HTERT RPE-1 (cell line): ENCODE measurements around the gene CEP112.

Experiments used
- in situ Hi-C: fragments of 300-500 bp; cut with MboI; formaldehyde crosslinking; loops from 4 replicates; pipeline ENCODE4 v1.14.3; 2020; ENCODE audit warnings: low sequenced_read_pairs

The CEP112 gene

GRCh38 chr17:65895969-65896368 is 296.0 kb downstream of the CEP112 start:
- in situ Hi-C loops: no loop called here

- in situ Hi-C loops: no loop called here
These were observed 298.1 kb downstream of the CEP112 start for GRCh38 chr17:65893692-65894279.

GRCh38 chr17:65892912-65893377 is 299.0 kb downstream of the CEP112 start:
- in situ Hi-C loops: no loop called here

- in situ Hi-C loops: no loop called here
These were observed 300.6 kb downstream of the CEP112 start for GRCh38 chr17:65891231-65891735.

GRCh38 chr17:65888649-65889048 is 303.3 kb downstream of the CEP112 start:
- in situ Hi-C loops: no loop called here

- in situ Hi-C loops: no loop called here
These were observed 305.4 kb downstream of the CEP112 start for GRCh38 chr17:65886315-65887245.

GRCh38 chr17:65885541-65886312 is 306.2 kb downstream of the CEP112 start:
- in situ Hi-C loops: no loop called here

- in situ Hi-C loops: no loop called here
These were observed 314.9 kb downstream of the CEP112 start for GRCh38 chr17:65876985-65877384.

GRCh38 chr17:65868881-65869280 is 323.1 kb downstream of the CEP112 start:
- in situ Hi-C loops: no loop called here

GRCh38 chr17:65867014-65867413 is 324.9 kb downstream of the CEP112 start:
- in situ Hi-C loops: no loop called here

- in situ Hi-C loops: no loop called here
These were observed 326.1 kb downstream of the CEP112 start for GRCh38 chr17:65865715-65866425.

- in situ Hi-C loops: no loop called here
These were observed 327.5 kb downstream of the CEP112 start for GRCh38 chr17:65864394-65864793.

- in situ Hi-C loops: no loop called here
These were observed 334.2 kb downstream of the CEP112 start for GRCh38 chr17:65857718-65858117.

GRCh38 chr17:65856865-65857264 is 335.1 kb downstream of the CEP112 start:
- in situ Hi-C loops: no loop called here

GRCh38 chr17:65855675-65856074 is 336.3 kb downstream of the CEP112 start:
- in situ Hi-C loops: no loop called here

- in situ Hi-C loops: no loop called here
These were observed 336.7 kb downstream of the CEP112 start for GRCh38 chr17:65855245-65855644.

- in situ Hi-C loops: no loop called here
These were observed 338.1 kb downstream of the CEP112 start for GRCh38 chr17:65853816-65854215.

GRCh38 chr17:65852911-65853310 is 339.0 kb downstream of the CEP112 start:
- in situ Hi-C loops: no loop called here

GRCh38 chr17:65851965-65852736 is 339.8 kb downstream of the CEP112 start:
- in situ Hi-C loops: no loop called here

- in situ Hi-C loops: no loop called here
These were observed 341.4 kb downstream of the CEP112 start for GRCh38 chr17:65850486-65850885.
